ENCODE measurements around the gene PFDN5.
"Not testable (repeated sequence)": the region's sequence is repeated elsewhere in the genome, so short reads cannot be mapped to it uniquely, and the experiment has no call there.

PFDN5 gene

DNA sequence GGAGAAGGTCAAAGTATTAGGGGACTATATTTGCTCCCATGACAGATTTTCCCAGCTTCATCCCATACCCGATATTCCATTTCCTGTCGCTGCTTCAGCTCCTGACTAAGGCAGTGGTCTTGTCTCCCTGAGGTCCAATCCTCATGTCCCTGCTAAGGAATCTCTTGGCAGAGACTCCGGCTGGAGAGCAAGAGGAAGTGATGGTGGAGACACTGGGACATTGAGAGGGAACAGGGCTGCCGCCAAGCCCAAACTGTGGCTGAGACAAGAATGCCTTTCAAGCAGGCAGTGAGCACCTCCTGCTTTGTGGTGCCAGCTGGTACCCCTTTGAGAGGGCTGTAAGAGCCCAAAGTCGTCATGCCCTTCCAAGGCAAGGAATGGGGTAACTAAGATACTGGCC, 35.3 kb downstream of the PFDN5 start:
- no peak for DNase-seq

DNA sequence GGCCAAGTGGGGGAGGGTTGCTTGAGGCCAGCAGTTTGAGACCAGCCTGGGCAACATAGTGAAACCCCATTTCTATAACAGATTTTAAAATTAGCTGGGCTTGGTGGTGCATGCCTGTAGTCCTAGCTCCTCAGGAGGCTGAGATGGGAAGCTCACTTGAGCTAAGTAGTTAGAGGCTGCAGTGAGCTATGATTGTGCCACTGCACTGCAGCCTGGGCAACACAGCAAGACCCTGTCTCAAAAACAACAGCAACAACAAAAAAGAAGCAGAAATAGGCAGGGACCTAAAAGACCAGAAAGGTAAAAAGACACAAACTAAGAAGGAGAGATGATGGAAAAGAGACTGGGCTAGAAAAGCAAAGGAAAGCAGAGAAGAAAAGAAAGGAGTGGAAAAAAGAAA, 37.0 kb downstream of the PFDN5 start:
- not testable (repeated sequence) for DNase-seq

DNA sequence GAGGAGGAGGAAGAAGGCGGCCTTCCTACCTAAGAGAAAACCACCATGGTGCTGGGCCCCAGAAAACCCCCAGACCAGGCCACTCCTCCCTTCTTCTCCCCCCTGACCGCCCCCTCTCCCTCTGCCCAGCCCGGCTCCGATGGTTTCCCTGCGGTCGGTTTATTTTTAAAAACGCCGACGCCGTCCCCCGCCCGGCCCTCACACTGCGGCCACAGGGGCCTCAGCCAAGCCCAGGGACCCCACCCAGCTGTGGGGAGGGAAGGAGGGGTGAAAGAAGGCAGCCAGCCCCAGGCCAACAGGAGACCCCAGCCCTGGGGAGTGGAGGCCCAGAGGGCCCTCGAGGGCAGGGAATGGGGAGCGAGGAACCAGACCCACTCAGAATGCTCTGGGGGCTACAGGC, 37.4 kb downstream of the PFDN5 start:
- no peak for DNase-seq

DNA sequence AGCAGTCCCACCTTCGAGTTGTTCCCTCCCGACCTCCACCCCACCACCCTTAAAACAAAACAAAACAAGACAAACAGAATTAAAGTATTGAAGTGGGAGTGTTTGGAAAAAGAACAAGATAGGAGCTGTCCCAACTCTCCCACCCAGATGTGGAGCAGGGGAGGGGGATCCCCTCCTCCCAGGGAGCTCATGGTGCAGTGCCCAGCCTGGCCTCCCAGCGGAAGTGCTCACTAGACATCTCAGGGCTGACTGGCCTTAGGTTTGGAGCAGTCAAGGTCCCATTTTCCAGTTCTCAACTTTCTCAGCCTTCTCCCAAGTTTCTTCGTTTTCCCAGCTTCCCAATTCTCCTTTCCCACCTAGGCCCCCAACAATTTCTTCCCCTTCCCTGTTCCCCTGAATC, 37.9 kb downstream of the PFDN5 start:
- DNase-seq: no peak

DNA sequence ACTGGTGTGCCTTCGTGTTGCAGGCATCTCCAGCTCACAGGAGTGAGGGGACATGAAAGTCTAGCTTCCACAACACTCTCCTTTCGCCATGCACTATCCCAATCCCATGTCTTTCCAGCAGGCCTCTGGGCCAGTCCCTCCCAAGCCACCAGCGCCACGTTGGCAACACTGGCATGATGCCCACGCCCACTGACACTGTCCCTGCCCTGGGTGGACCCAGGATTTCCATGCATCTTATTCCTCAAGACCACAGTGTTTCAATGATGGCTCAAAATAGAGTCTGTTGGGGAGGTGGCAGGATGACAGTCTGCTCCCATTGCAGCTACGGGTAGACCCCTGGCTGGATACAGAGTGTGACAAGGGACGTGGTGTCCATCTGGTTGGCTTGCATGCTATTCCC, 38.5 kb downstream of the PFDN5 start:
- DNase-seq: no peak

DNA sequence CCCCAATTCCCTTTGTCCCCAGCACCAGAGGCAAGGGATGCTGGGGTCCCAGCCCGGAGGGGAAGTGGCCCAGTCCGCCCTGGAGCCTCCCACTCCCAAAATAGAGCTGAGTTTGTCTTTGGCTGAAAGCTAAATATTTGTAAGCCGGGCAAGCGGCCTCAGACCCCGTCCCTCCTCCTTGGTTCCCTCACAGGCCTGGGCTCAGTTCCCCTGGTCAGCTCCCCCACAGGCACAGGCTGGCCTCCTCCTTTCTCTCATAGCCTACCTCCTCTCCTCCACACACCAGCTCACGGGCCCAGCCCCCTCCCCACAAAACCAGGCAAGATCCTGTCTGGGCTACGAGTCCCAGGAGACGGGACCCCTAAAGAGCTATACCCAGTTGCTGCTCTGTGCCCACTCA, 39.5 kb downstream of the PFDN5 start:
- DNase-seq: no peak

DNA sequence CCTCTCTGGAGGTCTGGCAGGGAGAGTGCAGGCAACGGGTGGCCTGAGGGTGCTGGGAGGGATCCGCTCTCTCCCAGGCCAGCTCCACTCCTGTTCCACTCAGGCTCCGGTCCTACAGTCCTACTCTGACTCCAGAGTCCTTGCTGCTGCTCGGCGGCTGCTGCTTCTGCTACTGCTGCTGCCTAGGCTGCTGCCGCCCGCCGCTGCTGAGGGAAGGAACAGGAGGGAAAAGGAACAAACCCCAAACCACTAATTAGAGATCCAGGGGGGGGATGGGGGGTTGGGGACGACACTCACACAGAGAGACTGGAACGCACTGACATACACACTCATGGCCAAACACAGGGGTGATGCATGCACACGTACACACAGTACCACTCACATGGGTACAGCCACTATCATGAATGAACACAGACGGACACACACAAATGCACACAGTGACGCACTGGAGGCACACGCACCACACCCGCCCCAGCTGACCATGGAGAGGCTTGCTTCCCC, 40.9 kb downstream of the PFDN5 start, which contains the start of gene SP7:
TSS of gene SP7 (minus strand) at position 174 of the 501 bp plus-strand sequence. CDS start 708 bp downstream, outside the sequence.
- DNase-seq: no peak

DNA sequence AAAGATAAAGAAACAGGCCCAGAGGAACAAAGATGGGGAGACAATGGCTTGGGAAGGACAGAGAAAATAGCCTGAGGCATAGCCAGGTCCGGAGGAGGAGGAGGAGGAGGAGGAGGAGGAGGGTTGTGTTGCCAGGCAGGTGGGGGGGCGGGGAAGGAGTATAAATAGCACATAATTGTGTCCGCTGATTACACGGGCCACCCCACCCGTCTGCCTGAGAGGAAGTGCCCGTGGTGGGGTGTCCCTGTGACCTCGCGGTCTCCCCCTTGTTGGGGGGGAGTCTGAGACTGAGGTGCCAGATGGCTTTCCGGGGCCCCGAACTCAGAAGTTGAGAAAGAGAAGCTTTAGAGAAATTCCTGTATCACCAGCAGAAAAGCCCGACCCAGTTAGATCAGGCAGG, 42.7 kb downstream of the PFDN5 start:
- DNase-seq: no peak

DNA sequence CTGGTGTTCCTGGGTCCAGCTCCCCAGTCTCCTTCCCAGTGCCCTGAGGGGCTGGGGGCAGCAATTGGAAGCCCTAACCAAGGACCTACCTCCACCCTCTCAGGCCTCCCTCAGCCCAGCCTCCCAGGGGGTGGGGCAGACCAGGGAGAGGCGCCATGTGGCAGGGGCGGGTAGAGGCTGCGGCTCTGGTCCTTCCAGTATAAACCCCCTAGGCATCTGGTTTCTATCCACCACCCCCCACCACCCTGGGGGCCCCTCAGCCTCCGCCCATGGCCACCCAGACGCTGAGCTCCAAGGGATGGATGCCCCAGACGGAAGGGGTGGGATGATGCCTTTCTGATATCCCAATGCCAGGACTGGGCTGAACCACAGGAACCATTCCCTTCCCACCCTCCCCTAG, 43.6 kb downstream of the PFDN5 start:
- no peak for DNase-seq

DNA sequence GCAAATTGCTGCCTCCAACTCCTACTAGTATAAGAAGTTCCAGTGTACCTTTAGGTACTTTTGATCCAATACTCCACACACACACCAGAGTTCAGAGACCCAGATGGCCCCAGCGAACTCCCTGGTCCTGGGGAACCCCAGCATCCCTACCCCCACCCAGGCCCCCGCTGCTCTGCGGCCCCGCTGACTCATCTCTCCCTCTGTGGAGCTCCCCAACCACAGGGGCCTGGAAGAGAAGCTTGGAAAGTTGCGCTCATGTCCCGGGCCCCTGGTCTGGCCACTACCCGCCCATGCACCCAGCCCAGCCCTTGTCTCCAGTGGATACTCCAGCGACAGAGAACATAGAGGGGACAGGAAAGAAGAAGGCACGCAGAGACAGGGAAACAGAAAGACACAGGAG, 45.1 kb downstream of the PFDN5 start:
- DNase-seq: no peak

DNA sequence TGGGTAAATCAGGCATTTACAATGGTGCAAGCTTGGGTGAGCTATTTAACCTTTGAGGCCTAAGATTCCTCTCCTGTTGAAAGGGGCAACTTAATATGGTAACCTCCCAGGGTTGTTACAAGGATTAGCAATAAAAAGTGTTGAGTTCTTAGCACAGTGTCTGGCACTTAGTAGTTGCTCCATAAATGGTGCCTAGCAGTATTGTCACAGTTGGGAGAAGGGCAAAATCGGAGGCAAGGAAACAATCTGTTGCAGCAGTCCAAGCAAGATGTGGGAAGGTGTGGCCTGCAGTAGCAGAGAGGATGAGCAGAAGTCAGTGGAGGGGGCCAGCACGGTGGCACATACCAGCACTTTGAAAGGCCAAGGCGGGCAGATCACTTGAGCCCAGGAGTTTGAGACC, 48.1 kb downstream of the PFDN5 start:
- no peak for DNase-seq

DNA sequence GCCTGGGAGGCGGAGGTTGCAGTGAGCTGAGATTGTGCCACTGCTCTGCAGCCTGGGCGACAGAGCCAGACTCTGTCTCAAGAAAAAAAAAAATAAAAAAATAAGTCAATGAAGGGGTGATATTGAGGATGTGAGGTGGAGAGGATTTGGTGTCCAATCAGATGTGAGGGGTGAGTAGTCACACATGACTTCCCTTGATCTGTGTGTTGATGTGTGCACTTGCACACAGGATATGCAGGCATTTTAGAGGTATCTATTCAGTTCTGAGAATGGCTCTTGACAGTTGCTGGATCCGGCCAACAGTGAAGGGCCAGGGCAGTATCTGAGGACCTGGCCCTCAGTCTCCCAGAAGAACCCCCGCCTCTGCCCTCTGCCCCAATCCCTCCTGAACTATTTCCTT, 48.6 kb downstream of the PFDN5 start:
- no peak for DNase-seq

DNA sequence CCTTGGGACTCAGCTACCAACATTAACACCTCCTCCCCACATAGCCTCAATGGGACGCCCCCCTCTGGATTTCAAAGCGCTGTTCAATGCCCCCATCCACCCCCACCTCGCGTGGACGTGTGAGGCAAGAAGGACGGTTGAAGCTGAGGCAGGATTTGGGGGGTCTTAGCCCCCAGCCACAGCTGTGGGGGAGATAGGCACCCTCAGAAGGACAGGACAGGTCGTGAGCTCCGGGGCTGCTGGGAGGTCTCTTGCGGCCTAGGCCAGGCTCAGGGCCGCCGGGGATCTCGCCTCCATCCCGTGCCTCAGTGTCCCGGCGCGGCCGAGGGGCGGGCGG, 49.1 kb downstream of the PFDN5 start:
- no peak for DNase-seq

DNA sequence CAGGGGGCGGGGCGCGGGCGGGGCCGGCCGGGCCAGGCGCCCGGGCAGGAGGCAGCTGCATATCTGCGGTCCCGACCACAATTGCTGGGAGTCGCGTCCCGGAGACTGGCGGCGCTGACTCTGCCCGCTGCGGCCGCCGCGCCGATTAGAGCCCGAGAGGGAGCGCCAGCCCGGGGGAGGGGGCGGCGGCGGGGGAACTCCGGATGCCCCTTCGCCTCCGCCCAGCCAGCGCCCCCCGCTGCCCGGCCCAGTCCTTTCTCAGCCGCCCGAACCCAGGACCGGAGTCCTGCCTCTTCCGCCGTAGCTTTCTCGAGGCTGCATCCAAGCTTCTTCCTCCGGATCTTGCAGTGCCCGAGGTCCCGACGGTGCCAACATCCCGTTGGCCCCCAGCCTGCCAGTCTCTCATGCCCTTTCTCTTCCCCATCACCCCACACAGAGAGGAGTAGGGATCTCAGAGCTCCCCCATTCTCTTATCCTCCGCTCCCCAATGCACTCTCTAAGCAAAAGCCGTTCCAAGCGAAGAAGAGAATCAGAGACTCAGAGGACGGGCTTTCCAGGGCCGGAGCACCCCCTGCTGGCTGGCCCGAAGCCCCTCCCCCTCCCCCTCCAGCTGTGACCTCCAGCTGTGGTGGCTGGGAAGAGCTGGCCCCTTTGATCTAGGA, 49.6 kb downstream of the PFDN5 start:
- peak; percentile 35 for DNase-seq

DNA sequence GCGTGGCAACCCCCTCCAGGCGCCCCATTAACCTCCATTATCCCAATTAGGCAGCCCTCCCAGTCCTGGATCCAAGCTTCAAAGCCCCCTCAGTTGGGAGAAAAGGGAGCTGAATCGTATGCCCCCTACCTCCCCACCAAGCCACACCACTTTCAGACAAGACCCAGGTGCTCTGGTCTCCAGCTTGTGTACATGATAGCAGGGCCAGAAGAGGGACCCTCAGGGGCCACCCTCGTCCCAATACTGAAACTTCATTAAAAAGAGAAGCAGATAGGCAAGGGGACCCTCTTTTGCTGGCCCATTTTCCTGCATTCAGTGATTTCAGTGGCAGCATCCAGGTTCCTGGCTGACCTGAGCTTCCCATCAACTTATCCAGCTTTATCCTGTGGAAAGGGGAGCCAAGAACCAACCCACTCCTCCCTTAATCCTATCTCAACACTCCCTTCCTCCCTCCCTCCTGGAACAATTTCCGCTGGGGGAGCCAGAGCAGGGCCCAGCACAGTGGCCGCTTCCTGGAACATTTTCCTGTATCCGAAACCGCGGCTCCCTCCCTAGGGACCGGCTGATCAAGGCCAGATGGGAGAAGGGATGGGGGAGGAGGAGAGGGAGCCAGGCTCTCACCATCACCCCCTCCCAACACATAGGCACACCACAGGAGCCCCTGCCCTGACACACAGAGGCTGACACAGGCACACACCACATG, 50.3 kb downstream of the PFDN5 start:
- DNase-seq: no peak

DNA sequence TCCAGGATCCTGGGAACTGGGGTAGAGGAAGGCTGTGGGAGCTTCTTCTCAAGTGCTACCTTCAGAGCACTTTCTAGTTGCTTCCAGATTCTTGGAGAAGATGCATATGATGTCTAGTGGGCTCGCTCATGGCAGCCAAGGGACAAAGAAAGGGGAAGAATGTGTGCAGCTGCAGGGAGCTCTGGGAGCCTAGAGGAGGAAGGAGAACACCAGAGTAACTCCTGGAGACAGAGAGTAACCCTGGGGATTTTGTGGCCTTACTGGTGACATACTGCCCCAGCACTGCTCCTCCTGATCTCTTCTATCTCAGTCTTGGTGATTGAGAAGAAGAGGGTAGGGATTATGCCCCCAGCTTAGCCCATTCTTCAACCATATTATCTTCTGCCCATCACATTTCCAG, 51.1 kb downstream of the PFDN5 start:
- DNase-seq: no peak

DNA sequence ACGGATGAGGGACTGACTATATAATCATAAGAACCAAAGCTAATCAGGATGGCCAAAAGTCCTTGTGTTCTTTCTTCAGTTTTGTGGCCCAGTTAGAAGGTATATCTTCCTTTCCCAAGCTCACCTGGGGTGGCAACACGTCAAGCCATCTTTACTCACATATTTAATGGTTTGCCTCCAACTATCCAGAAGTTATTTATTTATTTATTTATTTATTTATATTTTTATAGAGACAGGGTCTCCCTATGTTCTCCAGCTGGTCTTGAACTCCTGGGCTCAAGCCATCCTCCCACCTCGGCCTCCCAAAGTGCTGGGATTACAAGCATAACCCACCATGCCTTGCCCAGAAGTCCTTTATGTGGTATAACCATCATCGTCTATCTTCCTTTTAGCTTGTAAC, 52.6 kb downstream of the PFDN5 start:
- no peak for DNase-seq
